NCI-H510A treated with DMSO at 0.1 percent for 48 hours (cell line): ENCODE results near the gene TLE2.

Experiments used
- DNase-seq: peaks from one replicate; lab custom pipeline; 2025; lab: John Stamatoyannopoulos, UW

The TLE2 gene

DNA sequence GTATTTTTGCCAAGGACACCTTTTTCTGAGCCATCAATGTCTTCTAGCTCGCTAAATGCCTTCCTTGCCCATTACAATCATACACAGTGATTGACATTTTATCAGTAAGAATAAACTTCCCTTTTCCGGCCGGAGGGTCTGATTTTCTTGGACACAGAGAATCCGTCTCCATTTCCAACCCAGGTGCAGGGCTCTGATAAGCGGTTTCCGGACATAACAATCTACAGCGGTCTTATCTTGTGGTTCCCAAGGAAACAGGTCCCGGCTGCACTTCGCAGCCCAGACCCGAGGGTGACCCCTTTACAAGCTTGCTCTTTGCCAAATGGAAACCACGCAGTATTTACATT lies 79.2 kb downstream of the TLE2 start:
- no peak for DNase-seq
